Neural cell (in vitro differentiated cells): ENCODE measurements around the gene CAPN7.

Source experiments
- CTCF ChIP-seq: fragments of 450-650 bp; IDR thresholded peaks from 2 replicates; pipeline ENCODE4 v1.5.1; 2014; ENCODE audit warnings: antibody characterized with exemption, mild to moderate bottlenecking, moderate library complexity; ENCODE audit not compliant: poor library complexity, severe bottlenecking
- EP300 ChIP-seq: fragments of 450-650 bp; conservative IDR thresholded peaks from 2 replicates; pipeline ENCODE4 v1.6.1; 2014; ENCODE audit warnings: antibody characterized with exemption, mild to moderate bottlenecking, moderate library complexity; ENCODE audit not compliant: poor library complexity, severe bottlenecking
- EZH2 ChIP-seq: fragments of 200-600, 300-800 bp; shearing (Covaris generic), sonication (generic); IDR thresholded peaks from 2 replicates; pipeline ENCODE4 v1.6.1; 2014; ENCODE audit warnings: antibody characterized with exemption, low read length, borderline replicate concordance, mild to moderate bottlenecking; ENCODE audit not compliant: insufficient read depth, poor library complexity, severe bottlenecking
- MXI1 ChIP-seq: fragments of 450-650 bp; conservative IDR thresholded peaks from 2 replicates; pipeline ENCODE4 v1.6.1; 2014; ENCODE audit warnings: antibody characterized with exemption, mild to moderate bottlenecking; ENCODE audit not compliant: poor library complexity, severe bottlenecking
- POLR2AphosphoS5 ChIP-seq: IDR thresholded peaks from 2 replicates; pipeline ENCODE4 v1.6.1; 2012
- RAD21 ChIP-seq: fragments of 450-650 bp; conservative IDR thresholded peaks from 2 replicates; pipeline ENCODE4 v1.6.1; 2014; ENCODE audit warnings: antibody characterized with exemption, mild to moderate bottlenecking, moderate library complexity
- REST ChIP-seq: IDR thresholded peaks from 2 replicates; pipeline ENCODE4 v1.6.1; 2012; ENCODE audit warnings: borderline replicate concordance
- SMC3 ChIP-seq: fragments of 450-650 bp; conservative IDR thresholded peaks from 2 replicates; pipeline ENCODE4 v1.6.1; 2014; ENCODE audit warnings: antibody characterized with exemption, mild to moderate bottlenecking, moderate library complexity; ENCODE audit not compliant: poor library complexity
- TAF1 ChIP-seq: IDR thresholded peaks from 2 replicates; pipeline ENCODE4 v1.6.1; 2012; ENCODE audit warnings: low read depth

GRCh38 chr3:15255215-15255614 lies 49.2 kb downstream of the CAPN7 start:
- TF ChIP-seq EP300 (no peak), EZH2 (no peak), CTCF (no peak), SMC3 (no peak), POLR2AphosphoS5 (no peak), REST (no peak), TAF1 (no peak), MXI1 (no peak), RAD21 (no peak)
